Measurements from ENCODE around the gene DST. TPM values are rescaled to one million over a fixed set of nuclear protein-coding genes. Genes with fewer than 3 reads are reported as not detected.

DST gene
- total and polyA plus RNA-seq, 2 of the 4 experiments (the other 2 are of a cell fraction), result 97.7 to 452 TPM

- TSS peak; percentile 90 for BruUV-seq (replicated peaks)
- Histone ChIP-seq H2AK5ac (ENCODE audit: low read depth, low read length) (no peak overlapping the region), H4K8ac (ENCODE audit: low read depth in 2 of 2, low read length in 2 of 2) (no peak overlapping the region), H3K27ac (ENCODE audit: insufficient read depth, low read length) (no peak overlapping the region), H3K4me2 (ENCODE audit: low read depth, low read length) (no peak overlapping the region), H3K56ac (ENCODE audit: extremely low read depth, insufficient read depth, low read length) (no peak overlapping the region), H3K9ac (ENCODE audit: low read depth, low read length) (no peak overlapping the region), H4K91ac (ENCODE audit: insufficient read depth, low read depth, low read length) (no peak overlapping the region), H2BK20ac (ENCODE audit: low read depth, low read length) (no peak overlapping the region), H3K9me1 (ENCODE audit: insufficient read depth, low read length) (no peaks in the 10 kb centered on the region; the same call in 1 of the 2 replicates), H3K18ac (ENCODE audit: low read depth, low read length) (no peak overlapping the region), H4K5ac (ENCODE audit: low read depth, low read length) (no peak overlapping the region), H3K79me1 (ENCODE audit: low read depth in 1 of 2, low read length in 2 of 2) (peaks cover 16 to 52% of the 10 kb centered on the region in 2 experiments), H3K14ac (replicated peaks; ENCODE audit: low read depth, low read length) (no peak overlapping the region), H3K4me3 (ENCODE audit: insufficient read depth, low read depth, low read length) (no peak overlapping the region), H3K4me1 (ENCODE audit: control insufficient read depth, insufficient read depth, low read length) (peaks cover 6% of the 10 kb centered on the region), H2AK9ac (replicated peaks; ENCODE audit: low read depth, low read length, poor library complexity) (no peak overlapping the region), H4K20me1 (ENCODE audit: insufficient read depth, low read length) (peaks cover 14% of the 10 kb centered on the region; the same call in 1 of the 2 replicates), H3K23ac (ENCODE audit: low read depth, low read length) (no peak overlapping the region), H3K36me3 (ENCODE audit: control insufficient read depth, insufficient read depth, low read length) (peaks cover 17% of the 10 kb centered on the region), H3K4ac (ENCODE audit: low read depth, low read length) (no peak overlapping the region), H3K9me3 (ENCODE audit: control insufficient read depth, insufficient read depth, low read length) (no peaks in the 10 kb centered on the region), H2BK15ac (ENCODE audit: low read depth, low read length) (no peak overlapping the region), H3K27me3 (ENCODE audit: control insufficient read depth, insufficient read depth, low read length) (no peaks in the 10 kb centered on the region), H2BK5ac (ENCODE audit: low read depth, low read length, poor library complexity, severe bottlenecking) (no peak overlapping the region), H2AFZ (replicated peaks; ENCODE audit: low read length, poor library complexity) (no peak overlapping the region), H2BK120ac (ENCODE audit: low read depth, low read length) (no peak overlapping the region)
- DNase-seq (peak; percentile 76), ATAC-seq (ENCODE audit: low read depth) (peak; percentile 44)
- intact Hi-C loops (cut with micrococcal nuclease), result no loop called here
- in situ Hi-C loops (cut with MboI; ENCODE audit: low sequenced_read_pairs), result loop anchor here (25.0 kb wide), 1 partner anchor 565 kb away; no protein-coding TSS in a partner anchor
- WGBS, 2 experiments (ENCODE audit: extremely low coverage in 2 of 2, insufficient read length in 1 of 2), result 86% methylated on average over 4 of the region's 7 CpGs; no CpG with 5 or more reads in 1 of the 2 experiments
- POLR2A ChIA-PET (ENCODE audit: unreplicated experiment), result no interaction called here
- CTCF ChIA-PET, result interaction anchor here (1.0 to 1.6 kb wide), 3 partner anchors 10 to 32 kb away, joined by 3 to 7 read pairs (median 5); no protein-coding TSS in a partner anchor
- TF ChIP-seq MAFK (IDR thresholded peaks at IDR 0.05; ENCODE audit: low read depth, low read length), result peak; percentile 89
- TF ChIP-seq NFE2L2 (IDR thresholded peaks at IDR 0.05; ENCODE audit: low read depth, low read length), result no peak
- dilution Hi-C loops (cut with HindIII; ENCODE audit: low sequenced_read_pairs, unreplicated experiment), result no loop called here
These were observed 90.2 kb downstream of the DST start for GRCh38 chr6:56552187-56553130.
